Nucleus accumbens (tissue), 56 donors: ENCODE data around the gene EXOC3L4.
"Not testable (repeated sequence)": the region's sequence is repeated elsewhere in the genome, so short reads cannot be mapped to it uniquely, and the experiment has no call there.

ENCODE experiments used
- DNase-seq, 56 donors: peaks; one replicate each; lab custom pipeline; 2025; lab: John Stamatoyannopoulos, UW

The EXOC3L4 gene

GRCh38 chr14:103094406-103095209 is at the start of gene EXOC3L4:
TSS of gene EXOC3L4 (plus strand) at chr14:103094725. CDS start at chr14:103100220, 5,495 bp downstream.
- no peak for DNase-seq

GRCh38 chr14:103045371-103045869 is 49.1 kb upstream of the EXOC3L4 start:
- DNase-seq = peak in 1 of 56 donors; percentile 23

GRCh38 chr14:103047453-103047852 is 47.1 kb upstream of the EXOC3L4 start:
- not testable (repeated sequence) for DNase-seq

- DNase-seq = no peak
Measured at GRCh38 chr14:103050935-103051334, 43.6 kb upstream of the EXOC3L4 start.

- no peak for DNase-seq
Measured at GRCh38 chr14:103052407-103052806, 42.1 kb upstream of the EXOC3L4 start.

- DNase-seq = no peak
Measured at GRCh38 chr14:103055695-103056094, 38.8 kb upstream of the EXOC3L4 start.

GRCh38 chr14:103056322-103057027 is 38.0 kb upstream of the EXOC3L4 start:
- peak in 8 of 56 donors; percentile 13 to 55 (median 26) for DNase-seq

- DNase-seq = peak in 1 of 56 donors; percentile 44
Measured at GRCh38 chr14:103057028-103057371, 37.5 kb upstream of the EXOC3L4 start.

- peak in 55 of 56 donors; percentile 28 to 93 (median 80) for DNase-seq
Measured at GRCh38 chr14:103057372-103058163, 37.0 kb upstream of the EXOC3L4 start, which contains the start of gene CDC42BPB. TSS of gene CDC42BPB (minus strand) at chr14:103057549. CDS start at chr14:103057173, 376 bp downstream.

- peak in 4 of 56 donors; percentile 40 to 60 (median 54) for DNase-seq
Measured at GRCh38 chr14:103058164-103059055, 36.1 kb upstream of the EXOC3L4 start.

- no peak for DNase-seq
Measured at GRCh38 chr14:103059556-103059955, 35.0 kb upstream of the EXOC3L4 start.

- DNase-seq = no peak
Measured at GRCh38 chr14:103061482-103061976, 33.0 kb upstream of the EXOC3L4 start.

GRCh38 chr14:103064436-103064835 is 30.1 kb upstream of the EXOC3L4 start:
- no peak for DNase-seq

GRCh38 chr14:103064978-103065377 is 29.5 kb upstream of the EXOC3L4 start:
- DNase-seq = no peak

GRCh38 chr14:103065861-103066260 is 28.7 kb upstream of the EXOC3L4 start:
- no peak for DNase-seq

- no peak for DNase-seq
Measured at GRCh38 chr14:103066399-103066798, 28.1 kb upstream of the EXOC3L4 start.

- DNase-seq = no peak
Measured at GRCh38 chr14:103067231-103067954, 27.1 kb upstream of the EXOC3L4 start.

GRCh38 chr14:103068351-103069073 is 26.0 kb upstream of the EXOC3L4 start:
- no peak for DNase-seq
